Measurements from ENCODE around the gene CT45A7.
"Not testable (repeated sequence)": the region's sequence is repeated elsewhere in the genome, so short reads cannot be mapped to it uniquely, and the experiment has no call there.

GRCh38 chrX:135854438-135854837 is 17.4 kb upstream of the CT45A7 start, which contains the start of gene CT45A8:
- TF ChIP-seq CTCF, POLR2A, EP300 (IDR thresholded peaks at IDR 0.05): not testable (repeated sequence)

Data from tibial nerve (tissue), 4 donors.